CD1c-positive myeloid dendritic cell (primary cell): Measurements from ENCODE around the gene RNASE9.
"Not testable (repeated sequence)": the region's sequence is repeated elsewhere in the genome, so short reads cannot be mapped to it uniquely, and the experiment has no call there.

Experiments used
- DNase-seq: peaks from one replicate; pipeline ENCODE4 v3.0.0-alpha.2; 2016; ENCODE audit errors: extremely low spot score

Gene RNASE9

GRCh38 chr14:20522332-20522731, 38.5 kb downstream of the RNASE9 start:
- no peak for DNase-seq

DNA sequence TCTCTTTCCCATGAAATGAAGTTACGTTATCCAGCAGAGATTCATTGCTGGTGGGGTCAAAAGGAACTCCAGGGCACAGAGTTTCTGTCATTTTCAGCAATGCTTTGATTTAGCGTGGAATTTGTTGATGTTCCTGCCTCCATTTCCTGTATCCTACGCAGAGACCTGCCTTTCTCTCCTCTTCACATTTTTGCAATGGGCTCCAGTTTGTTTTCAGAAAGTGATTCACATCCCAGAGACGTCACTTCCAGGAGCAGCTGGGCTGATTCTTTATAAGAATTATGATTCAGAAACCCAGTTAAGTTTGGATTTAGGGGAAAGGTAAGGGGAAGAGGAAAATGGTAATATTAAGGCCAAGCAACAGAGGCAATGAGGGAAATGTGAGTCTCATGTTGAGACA, 43.9 kb downstream of the RNASE9 start:
- no peak for DNase-seq

GRCh38 chr14:20515846-20516245, 45.0 kb downstream of the RNASE9 start:
- no peak for DNase-seq

DNA sequence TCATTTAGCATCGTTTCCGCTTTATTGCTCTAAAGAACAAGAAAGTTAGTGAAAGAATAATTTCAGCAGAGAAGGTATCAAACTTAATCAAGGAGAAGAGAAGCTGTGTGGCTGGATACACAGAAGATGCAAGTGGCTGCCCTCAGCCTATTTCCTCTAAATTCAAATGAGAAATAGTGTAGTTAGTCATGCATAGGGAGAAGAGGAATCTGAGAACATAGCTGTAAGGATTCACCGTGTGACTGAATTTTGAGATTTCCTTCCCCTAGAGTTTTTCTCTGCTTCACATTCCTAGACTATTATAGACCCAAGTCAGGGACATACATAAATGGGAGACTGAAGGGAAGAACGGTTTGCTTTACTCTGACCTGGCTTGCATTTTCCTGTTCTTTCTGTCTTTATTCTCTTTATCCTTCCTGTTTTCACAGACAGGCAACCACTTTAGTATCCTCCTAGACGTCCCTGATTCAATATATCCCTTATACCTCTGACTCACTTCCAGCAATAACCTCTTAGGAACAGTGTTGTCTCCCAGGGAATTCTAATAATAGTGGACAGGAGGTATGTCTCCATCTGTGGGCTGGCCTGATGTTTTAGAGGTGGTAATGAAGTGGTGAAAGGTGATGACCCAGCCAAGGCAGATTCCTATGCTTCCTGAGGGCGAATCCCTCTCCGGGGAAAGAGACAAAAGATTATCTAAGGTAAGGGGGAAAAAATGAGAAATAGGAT, 48.5 kb downstream of the RNASE9 start:
- DNase-seq: no peak

DNA sequence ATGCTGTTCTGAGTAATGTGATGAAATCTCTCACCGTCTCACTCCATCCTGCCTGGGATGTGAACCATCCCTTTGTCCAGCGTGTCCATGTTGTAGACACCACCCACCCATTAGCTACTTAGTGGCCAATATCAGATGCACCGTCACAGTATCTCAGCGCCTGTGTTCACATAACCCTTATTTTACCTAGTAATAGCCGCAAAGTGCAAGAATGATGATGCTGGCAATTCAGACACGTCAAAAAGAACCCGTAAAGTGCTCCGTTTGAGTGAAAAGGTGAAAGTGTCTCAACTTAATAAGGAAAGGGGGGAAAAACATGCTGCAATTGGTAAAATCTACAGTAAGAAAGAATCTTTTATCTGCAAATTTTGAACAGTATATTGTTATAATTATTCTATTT, 52.5 kb downstream of the RNASE9 start:
- DNase-seq: no peak

DNA sequence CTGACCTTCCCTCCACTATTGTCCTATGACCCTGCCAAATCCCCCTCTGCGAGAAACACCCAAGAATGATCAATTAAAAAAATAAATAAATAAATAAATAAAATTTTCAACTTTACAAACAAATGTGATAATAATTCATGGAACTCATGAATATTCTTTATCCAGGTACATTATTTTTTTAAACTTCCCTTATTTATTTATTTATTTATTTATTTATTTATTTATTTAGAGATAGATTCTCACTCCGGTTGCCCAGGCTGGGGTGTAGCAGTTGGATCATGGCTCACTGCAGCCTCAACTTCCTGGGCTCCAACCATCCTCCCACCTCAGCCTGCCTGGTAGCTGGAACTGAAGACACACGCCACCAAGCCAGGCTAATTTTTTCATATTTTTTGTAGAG, 53.3 kb downstream of the RNASE9 start:
- not testable (repeated sequence) for DNase-seq

GRCh38 chr14:20506752-20507151, 54.1 kb downstream of the RNASE9 start:
- DNase-seq: not testable (repeated sequence)

DNA sequence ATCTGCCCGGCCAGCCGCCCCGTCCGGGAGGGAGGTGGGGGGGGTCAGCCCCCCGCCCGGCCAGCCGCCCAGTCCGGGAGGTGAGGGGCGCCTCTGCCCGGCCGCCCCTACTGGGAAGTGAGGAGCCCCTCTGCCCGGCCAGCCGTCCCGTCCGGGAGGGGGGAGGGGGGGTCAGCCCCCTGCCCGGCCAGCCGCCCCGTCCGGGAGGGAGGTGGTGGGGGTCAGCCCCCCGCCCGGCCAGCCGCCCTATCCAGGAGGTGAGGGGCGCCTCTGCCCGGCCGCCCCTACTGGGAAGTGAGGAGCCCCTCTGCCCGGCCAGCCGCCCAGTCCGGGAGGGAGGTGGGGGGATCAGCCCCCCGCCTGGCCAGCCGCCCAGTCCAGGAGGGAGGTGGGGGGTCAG, 54.6 kb downstream of the RNASE9 start:
- DNase-seq: not testable (repeated sequence)
